WTC11 (cell line): ENCODE results near the gene SERTAD3. TPM values are rescaled to one million over a fixed set of nuclear protein-coding genes. Genes with fewer than 3 reads are reported as not detected.

ENCODE experiments used
- ATAC-seq: fragments of 200-7000 bp; cut with Tn5 transposase; 2 replicates; pipeline ENCODE4 v1.10.0; 2021; ENCODE audit warnings: mild to moderate bottlenecking, moderate library complexity
- CTCF ChIA-PET: fragments of 300-600 bp; sonication (Branson Sonifier 250); formaldehyde crosslinking; loops from one replicate; lab custom pipeline; 2021; ENCODE audit warnings: antibody characterized with exemption; lab: Charles Lee
- POLR2A ChIA-PET: fragments of 350-600 bp; sonication (Branson Sonifier 250); formaldehyde crosslinking; loops from one replicate; lab custom pipeline; 2021; ENCODE audit warnings: antibody characterized with exemption; lab: Charles Lee
- DNase-seq: peaks from one replicate; pipeline ENCODE4 v3.0.0; 2021; ENCODE audit warnings: low spot score
- H3K27ac Mint-ChIP-seq: 2 replicates; pipeline ENCODE4 v1.8.0; 2021; ENCODE audit warnings: mixed read lengths
- H3K27me3 Mint-ChIP-seq: 2 replicates; pipeline ENCODE4 v1.8.0; 2021; ENCODE audit warnings: low read depth, mild to moderate bottlenecking, moderate library complexity, mixed read lengths
- H3K36me3 Mint-ChIP-seq: 2 replicates; pipeline ENCODE4 v1.8.0; 2021; ENCODE audit warnings: mixed read lengths
- H3K4me1 Mint-ChIP-seq: 2 replicates; pipeline ENCODE4 v1.8.0; 2022; ENCODE audit warnings: mixed read lengths
- H3K4me3 Mint-ChIP-seq: 2 replicates; pipeline ENCODE4 v1.8.0; 2021; ENCODE audit warnings: mild to moderate bottlenecking, moderate library complexity, mixed read lengths
- H3K9me3 Mint-ChIP-seq: 2 replicates; pipeline ENCODE4 v1.8.0; 2021; ENCODE audit warnings: mixed read lengths
- ATF3 ChIP-seq: sonication (generic); formaldehyde crosslinking; conservative IDR thresholded peaks from 2 replicates; pipeline ENCODE4 v1.8.1; 2022; ENCODE audit warnings: mild to moderate bottlenecking, missing genetic modification reagents
- CDX4 ChIP-seq: fragments of 250-450 bp; sonication (Bioruptor Pico); IDR thresholded peaks from 2 replicates; pipeline ENCODE4 v1.9.0; 2021; ENCODE audit warnings: moderate library complexity, mild to moderate bottlenecking, inconsistent platforms, borderline replicate concordance
- CREM ChIP-seq: sonication (generic); formaldehyde crosslinking; IDR thresholded peaks from 2 replicates; pipeline ENCODE4 v1.8.1; 2022; ENCODE audit warnings: mild to moderate bottlenecking, missing genetic modification reagents, moderate library complexity
- E2F4 ChIP-seq: sonication (generic); formaldehyde crosslinking; IDR thresholded peaks from 2 replicates; pipeline ENCODE4 v1.8.1; 2022; ENCODE audit warnings: low read depth, mild to moderate bottlenecking, moderate library complexity, missing genetic modification reagents, borderline replicate concordance
- EMX1 ChIP-seq: fragments of 250-450 bp; sonication (Bioruptor Pico); IDR thresholded peaks from 2 replicates; pipeline ENCODE4 v1.8.0; 2021; ENCODE audit warnings: mild to moderate bottlenecking
- ERG ChIP-seq: fragments of 250-450 bp; sonication (Bioruptor Pico); IDR thresholded peaks from 2 replicates; pipeline ENCODE4 v1.8.0; 2021; ENCODE audit warnings: mild to moderate bottlenecking
- ETV6 ChIP-seq: sonication (generic); formaldehyde crosslinking; IDR thresholded peaks from 2 replicates; pipeline ENCODE4 v1.8.1; 2022; ENCODE audit warnings: mild to moderate bottlenecking, missing genetic modification reagents
- FOXJ3 ChIP-seq: sonication (generic); formaldehyde crosslinking; IDR thresholded peaks from 2 replicates; pipeline ENCODE4 v1.9.0; 2021; ENCODE audit warnings: missing genetic modification reagents, mild to moderate bottlenecking, borderline replicate concordance
- FOXP4 ChIP-seq: sonication (generic); formaldehyde crosslinking; IDR thresholded peaks from 2 replicates; pipeline ENCODE4 v1.8.0; 2022; ENCODE audit warnings: mild to moderate bottlenecking, missing genetic modification reagents
- HMGXB4 ChIP-seq: sonication (generic); formaldehyde crosslinking; IDR thresholded peaks from 2 replicates; pipeline ENCODE4 v1.8.1; 2023; ENCODE audit warnings: mild to moderate bottlenecking, moderate library complexity, missing genetic modification reagents
- IRF2 ChIP-seq: sonication (generic); formaldehyde crosslinking; IDR thresholded peaks from 2 replicates; pipeline ENCODE4 v1.8.0; 2022; ENCODE audit warnings: low read depth, missing genetic modification reagents, borderline replicate concordance
- JAZF1 ChIP-seq: fragments of 250-450 bp; sonication (Bioruptor Pico); IDR thresholded peaks from 2 replicates; pipeline ENCODE4 v1.9.0; 2021; ENCODE audit warnings: moderate library complexity, mild to moderate bottlenecking, inconsistent platforms
- NFATC4 ChIP-seq: fragments of 250-450 bp; sonication (Bioruptor Pico); IDR thresholded peaks from 2 replicates; pipeline ENCODE4 v1.9.0; 2021; ENCODE audit warnings: mild to moderate bottlenecking
- NFYB ChIP-seq: sonication (generic); formaldehyde crosslinking; conservative IDR thresholded peaks from 2 replicates; pipeline ENCODE4 v1.8.0; 2022; ENCODE audit warnings: low read depth, missing genetic modification reagents
- NR3C1 ChIP-seq: sonication (generic); formaldehyde crosslinking; conservative IDR thresholded peaks from 2 replicates; pipeline ENCODE4 v1.8.1; 2023; ENCODE audit warnings: low read depth, mild to moderate bottlenecking, missing genetic modification reagents
- RORB ChIP-seq: fragments of 250-450 bp; sonication (Bioruptor Pico); IDR thresholded peaks from 2 replicates; pipeline ENCODE4 v1.9.0; 2021; ENCODE audit warnings: mild to moderate bottlenecking
- TEAD1 ChIP-seq: sonication (generic); formaldehyde crosslinking; IDR thresholded peaks from 2 replicates; pipeline ENCODE4 v1.8.0; 2022; ENCODE audit warnings: mild to moderate bottlenecking, missing genetic modification reagents
- TEAD4 ChIP-seq: sonication (generic); formaldehyde crosslinking; IDR thresholded peaks from 2 replicates; pipeline ENCODE4 v1.8.0; 2022; ENCODE audit warnings: mild to moderate bottlenecking, missing genetic modification reagents
- USF1 ChIP-seq: sonication (generic); formaldehyde crosslinking; IDR thresholded peaks from 2 replicates; pipeline ENCODE4 v1.8.0; 2022; ENCODE audit warnings: mild to moderate bottlenecking, missing genetic modification reagents
- ZBTB43 ChIP-seq: sonication (generic); formaldehyde crosslinking; IDR thresholded peaks from 2 replicates; pipeline ENCODE4 v1.8.1; 2023; ENCODE audit warnings: mild to moderate bottlenecking, missing genetic modification reagents
- ZNF219 ChIP-seq: sonication (generic); formaldehyde crosslinking; IDR thresholded peaks from 2 replicates; pipeline ENCODE4 v1.8.0; 2023; ENCODE audit warnings: missing genetic modification reagents, mild to moderate bottlenecking, borderline replicate concordance
- ZNF423 ChIP-seq: fragments of 250-450 bp; sonication (Bioruptor Pico); IDR thresholded peaks from 2 replicates; pipeline ENCODE4 v2.1.2; 2022; ENCODE audit warnings: mild to moderate bottlenecking, moderate library complexity
- ZNF671 ChIP-seq: fragments of 250-450 bp; sonication (Bioruptor Pico); IDR thresholded peaks from 2 replicates; pipeline ENCODE4 v1.8.0; 2021; ENCODE audit warnings: mild to moderate bottlenecking
- total RNA-seq: library from RNA; stranded (reverse); gene quantifications from 3 replicates; pipeline ENCODE4 v1.2.3, GENCODE V29; 2021

The SERTAD3 gene
- total RNA-seq, 1 experiment from 2014 or later, result 33.6 TPM

GRCh38 chr19:40415768-40416167, 28.4 kb downstream of the SERTAD3 start:
- Mint-ChIP-seq H3K36me3 (no peaks in the 10 kb centered on the region), H3K4me1 (peaks cover 34% of the 10 kb centered on the region), H3K27me3 (no peaks in the 10 kb centered on the region; the same call in 1 of the 2 replicates), H3K9me3 (no peaks in the 10 kb centered on the region), H3K27ac (peak overlapping the region; percentile 39), H3K4me3 (no peak overlapping the region)
- no peak for DNase-seq
- CTCF ChIA-PET, result interaction anchor here (1.8 kb wide), 1 partner anchor 18 kb away, joined by 4 read pairs; no protein-coding TSS in a partner anchor
- POLR2A ChIA-PET, result interaction anchor here (1.7 kb wide), 1 partner anchor 27 kb away, joined by 6 read pairs; no protein-coding TSS in a partner anchor
- ATAC-seq, result no peak
- no peak for TF ChIP-seq ETV6
- no peak for TF ChIP-seq NR3C1 (CRISPR knock-in tag)
- no peak for TF ChIP-seq CREM (CRISPR knock-in tag)
- TF ChIP-seq NFYB (CRISPR knock-in tag), result no peak
- no peak for TF ChIP-seq ZNF423
- TF ChIP-seq FOXP4 (CRISPR knock-in tag), result no peak
- no peak for TF ChIP-seq USF1 (CRISPR knock-in tag)
- no peak for TF ChIP-seq RORB (CRISPR knock-in tag)
- TF ChIP-seq IRF2 (CRISPR knock-in tag), result no peak
- TF ChIP-seq ATF3, result no peak
- no peak for TF ChIP-seq HMGXB4 (CRISPR knock-in tag)
- TF ChIP-seq JAZF1 (CRISPR knock-in tag), result no peak
- TF ChIP-seq E2F4 (CRISPR knock-in tag), result no peak
- TF ChIP-seq NFATC4 (CRISPR knock-in tag), result no peak
- TF ChIP-seq ZNF219 (CRISPR knock-in tag), result no peak
- TF ChIP-seq ERG, result no peak

- Mint-ChIP-seq H3K27me3 (no peaks in the 10 kb centered on the region; the same call in 1 of the 2 replicates), H3K4me3 (no peak overlapping the region), H3K9me3 (no peaks in the 10 kb centered on the region), H3K36me3 (no peaks in the 10 kb centered on the region), H3K4me1 (peaks cover 39% of the 10 kb centered on the region), H3K27ac (peak overlapping the region; percentile 72)
- CTCF ChIA-PET, result interaction anchor here (0.9 to 1.8 kb wide), 3 partner anchors 16 to 28 kb away, joined by 3 to 6 read pairs (median 4); partner anchors contain the start of gene SERTAD3
- POLR2A ChIA-PET, result interaction anchor here (1.7 to 2.2 kb wide), 2 partner anchors 10 to 28 kb away, joined by 6 to 11 read pairs; no protein-coding TSS in a partner anchor
- TF ChIP-seq TEAD4 (CRISPR knock-in tag) (no peak), ZBTB43 (CRISPR knock-in tag) (no peak), ZNF671 (CRISPR knock-in tag) (no peak), TEAD1 (CRISPR knock-in tag) (no peak), EMX1 (CRISPR knock-in tag) (no peak), IRF2 (CRISPR knock-in tag) (no peak), E2F4 (CRISPR knock-in tag) (no peak), FOXJ3 (CRISPR knock-in tag) (no peak), CDX4 (CRISPR knock-in tag) (no peak)
- ATAC-seq (no peak), DNase-seq (no peak)
Measured at GRCh38 chr19:40414542-40415535, 29.3 kb downstream of the SERTAD3 start.
